ENCODE measurements around the gene WNT5A.
"Not testable (repeated sequence)": the region's sequence is repeated elsewhere in the genome, so short reads cannot be mapped to it uniquely, and the experiment has no call there.

Gene WNT5A

GRCh38 chr3:55515550-55516246, 28.6 kb upstream of the WNT5A start:
- no peaks in the 10 kb centered on the region for H3K4me1 Mint-ChIP-seq (ENCODE audit: low read depth)
- H3K4me3 Mint-ChIP-seq = no peak overlapping the region
- no peaks in the 10 kb centered on the region for H3K27me3 Mint-ChIP-seq

GRCh38 chr3:55514962-55515361, 27.9 kb upstream of the WNT5A start:
- Mint-ChIP-seq H3K4me1 (ENCODE audit: low read depth) (no peaks in the 10 kb centered on the region), H3K4me3 (no peak overlapping the region), H3K27ac (no peak overlapping the region), H3K27me3 (no peaks in the 10 kb centered on the region), H3K9me3 (no peaks in the 10 kb centered on the region), H3K36me3 (ENCODE audit: low read depth) (no peaks in the 10 kb centered on the region)

More at GRCh38 chr3:55515550-55516246, 28.6 kb upstream of the WNT5A start:
- H3K36me3 Mint-ChIP-seq (ENCODE audit: low read depth) = no peaks in the 10 kb centered on the region
- no peaks in the 10 kb centered on the region for H3K9me3 Mint-ChIP-seq
- H3K27ac Mint-ChIP-seq = no peak overlapping the region

GRCh38 chr3:55512571-55513343, 25.7 kb upstream of the WNT5A start:
- no peak overlapping the region for H3K4me3 Mint-ChIP-seq
- no peak overlapping the region for H3K27ac Mint-ChIP-seq
- no peaks in the 10 kb centered on the region for H3K27me3 Mint-ChIP-seq
- no peaks in the 10 kb centered on the region for H3K4me1 Mint-ChIP-seq (ENCODE audit: low read depth)
- no peaks in the 10 kb centered on the region for H3K36me3 Mint-ChIP-seq (ENCODE audit: low read depth)
- no peaks in the 10 kb centered on the region for H3K9me3 Mint-ChIP-seq

- Mint-ChIP-seq H3K4me3 (no peak overlapping the region), H3K36me3 (ENCODE audit: low read depth) (no peaks in the 10 kb centered on the region), H3K27ac (no peak overlapping the region)
These were observed 24.9 kb upstream of the WNT5A start for GRCh38 chr3:55511895-55512570.

GRCh38 chr3:55508335-55508734, 21.2 kb upstream of the WNT5A start:
- no peaks in the 10 kb centered on the region for H3K9me3 Mint-ChIP-seq
- H3K4me3 Mint-ChIP-seq = no peak overlapping the region
- H3K4me1 Mint-ChIP-seq (ENCODE audit: low read depth) = no peaks in the 10 kb centered on the region
- no peak overlapping the region for H3K27ac Mint-ChIP-seq
- H3K27me3 Mint-ChIP-seq = no peaks in the 10 kb centered on the region
- H3K36me3 Mint-ChIP-seq (ENCODE audit: low read depth) = no peaks in the 10 kb centered on the region

More at GRCh38 chr3:55511895-55512570, 24.9 kb upstream of the WNT5A start:
- H3K9me3 Mint-ChIP-seq = no peaks in the 10 kb centered on the region
- H3K4me1 Mint-ChIP-seq (ENCODE audit: low read depth) = no peaks in the 10 kb centered on the region
- no peaks in the 10 kb centered on the region for H3K27me3 Mint-ChIP-seq

- Mint-ChIP-seq H3K36me3 (ENCODE audit: low read depth) (no peaks in the 10 kb centered on the region), H3K9me3 (no peaks in the 10 kb centered on the region), H3K4me1 (ENCODE audit: low read depth) (no peaks in the 10 kb centered on the region), H3K27me3 (no peaks in the 10 kb centered on the region), H3K27ac (no peak overlapping the region), H3K4me3 (no peak overlapping the region)
These were observed 20.7 kb upstream of the WNT5A start for GRCh38 chr3:55507808-55508207.

DNA sequence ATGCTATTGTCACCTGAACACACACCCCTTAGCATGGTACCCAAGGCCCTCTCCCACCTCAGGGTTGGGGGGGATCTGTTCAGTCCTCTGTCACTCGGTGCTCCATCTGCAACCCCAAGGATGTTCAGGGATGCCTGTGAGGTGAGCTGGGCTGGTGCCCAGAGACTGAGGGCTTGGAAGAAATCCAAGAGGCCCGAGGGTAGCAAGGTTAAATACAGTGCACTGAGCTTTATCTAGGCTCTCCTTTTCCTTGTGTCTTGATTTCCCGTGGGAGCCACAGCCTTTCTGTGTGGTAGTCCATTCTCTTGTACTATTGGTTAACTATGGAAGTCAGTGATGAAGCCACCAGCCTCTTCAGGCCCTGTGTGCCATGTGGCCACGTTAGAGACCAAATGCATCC, 18.7 kb upstream of the WNT5A start:
- Mint-ChIP-seq H3K36me3 (ENCODE audit: low read depth) (no peaks in the 10 kb centered on the region), H3K9me3 (no peaks in the 10 kb centered on the region), H3K27me3 (no peaks in the 10 kb centered on the region), H3K27ac (no peak overlapping the region), H3K4me1 (ENCODE audit: low read depth) (no peaks in the 10 kb centered on the region), H3K4me3 (no peak overlapping the region)

- not testable (repeated sequence) for H3K27ac Mint-ChIP-seq; H3K36me3 Mint-ChIP-seq (ENCODE audit: low read depth); H3K27me3 Mint-ChIP-seq; H3K4me3 Mint-ChIP-seq; H3K9me3 Mint-ChIP-seq; H3K4me1 Mint-ChIP-seq (ENCODE audit: low read depth)
These were observed 18.0 kb upstream of the WNT5A start for GRCh38 chr3:55505102-55505501.

- H3K9me3 Mint-ChIP-seq = peaks cover under 1% of the 10 kb centered on the region
- no peak overlapping the region for H3K4me3 Mint-ChIP-seq
- H3K4me1 Mint-ChIP-seq (ENCODE audit: low read depth) = no peaks in the 10 kb centered on the region
- no peaks in the 10 kb centered on the region for H3K27me3 Mint-ChIP-seq
- no peaks in the 10 kb centered on the region for H3K36me3 Mint-ChIP-seq (ENCODE audit: low read depth)
- H3K27ac Mint-ChIP-seq = no peak overlapping the region
These were observed 14.8 kb upstream of the WNT5A start for GRCh38 chr3:55501905-55502304.

DNA sequence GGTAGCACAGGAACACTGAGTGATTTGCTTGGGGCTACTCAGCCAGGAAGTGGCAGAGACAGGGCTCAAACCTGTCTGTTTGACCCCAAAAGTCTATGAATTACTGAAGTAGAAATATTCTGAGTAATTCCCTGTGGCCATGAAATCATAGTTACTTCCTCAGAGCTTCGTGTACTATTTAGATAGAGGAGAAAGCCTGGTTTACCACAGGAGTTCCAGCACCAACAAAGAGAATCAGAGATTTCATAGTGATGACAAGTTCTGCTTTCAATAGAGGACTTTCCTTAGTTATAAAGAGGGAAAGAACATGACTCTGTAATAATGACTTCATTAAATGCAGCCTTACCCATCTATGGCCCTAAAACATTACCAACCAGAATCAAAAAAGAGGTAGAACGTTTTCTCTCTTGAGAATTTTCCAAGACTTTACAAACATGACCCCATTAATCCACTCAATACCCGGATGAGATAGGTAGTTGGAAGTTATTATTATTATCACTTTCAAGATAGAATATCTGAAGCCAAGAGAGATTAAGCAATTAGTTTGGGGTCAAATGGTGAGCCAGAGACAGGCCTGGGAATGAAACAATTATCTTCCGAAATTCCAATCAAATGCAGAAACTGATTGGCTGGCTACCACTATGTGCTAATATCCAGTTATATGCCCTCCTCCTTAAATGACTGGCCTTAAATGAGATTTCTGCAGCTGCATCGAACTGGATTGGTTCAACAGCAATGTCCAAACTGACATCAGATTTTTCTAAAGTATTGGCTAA, 13.6 kb upstream of the WNT5A start:
- Mint-ChIP-seq H3K4me1 (ENCODE audit: low read depth) (no peaks in the 10 kb centered on the region), H3K36me3 (ENCODE audit: low read depth) (no peaks in the 10 kb centered on the region), H3K9me3 (peaks cover 3% of the 10 kb centered on the region), H3K27ac (no peak overlapping the region), H3K4me3 (no peak overlapping the region), H3K27me3 (no peaks in the 10 kb centered on the region)

GRCh38 chr3:55498520-55498919, 11.4 kb upstream of the WNT5A start:
- Mint-ChIP-seq H3K27ac (no peak overlapping the region), H3K4me1 (ENCODE audit: low read depth) (no peaks in the 10 kb centered on the region), H3K27me3 (no peaks in the 10 kb centered on the region), H3K36me3 (ENCODE audit: low read depth) (no peaks in the 10 kb centered on the region), H3K9me3 (peaks cover 3% of the 10 kb centered on the region), H3K4me3 (no peak overlapping the region)

- Mint-ChIP-seq H3K27ac (no peak overlapping the region), H3K9me3 (peaks cover 3% of the 10 kb centered on the region), H3K36me3 (ENCODE audit: low read depth) (no peaks in the 10 kb centered on the region), H3K4me1 (ENCODE audit: low read depth) (no peaks in the 10 kb centered on the region), H3K27me3 (no peaks in the 10 kb centered on the region), H3K4me3 (no peak overlapping the region)
These were observed 10.1 kb upstream of the WNT5A start for GRCh38 chr3:55497250-55497649.

DNA sequence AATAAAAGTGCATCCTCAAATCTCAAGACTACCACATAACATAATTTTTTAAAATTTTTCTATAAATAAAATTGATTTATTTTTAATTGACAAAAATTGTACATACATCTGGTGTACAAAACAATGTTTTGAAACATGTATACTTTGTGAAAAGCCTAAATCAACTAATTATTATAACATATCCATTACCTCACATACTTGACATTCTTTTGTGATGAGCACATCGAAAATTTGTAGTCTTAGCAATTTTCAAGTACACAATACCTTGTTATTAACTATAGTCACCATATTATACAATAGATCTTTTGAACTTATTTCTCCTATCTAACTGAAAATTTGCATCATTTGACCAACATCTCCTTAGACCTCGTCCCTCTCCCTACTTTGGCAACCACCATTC, 7.9 kb upstream of the WNT5A start:
- Mint-ChIP-seq H3K27ac (no peak overlapping the region), H3K36me3 (ENCODE audit: low read depth) (no peaks in the 10 kb centered on the region), H3K9me3 (peaks cover 3% of the 10 kb centered on the region), H3K27me3 (peaks cover 9% of the 10 kb centered on the region), H3K4me1 (ENCODE audit: low read depth) (no peaks in the 10 kb centered on the region), H3K4me3 (no peak overlapping the region)

GRCh38 chr3:55492976-55493375, 5.9 kb upstream of the WNT5A start:
- Mint-ChIP-seq H3K27ac (no peak overlapping the region), H3K9me3 (peaks cover 3% of the 10 kb centered on the region), H3K4me1 (ENCODE audit: low read depth) (no peaks in the 10 kb centered on the region), H3K36me3 (ENCODE audit: low read depth) (no peaks in the 10 kb centered on the region), H3K4me3 (no peak overlapping the region), H3K27me3 (peaks cover 26% of the 10 kb centered on the region)
